IMR-90 (cell line): ENCODE results near the gene SLC25A52.

Experiments
- CTCF ChIP-seq: conservative IDR thresholded peaks from 2 replicates; pipeline ENCODE4 v1.5.1; 2012; ENCODE audit warnings: mild to moderate bottlenecking, low read depth, low read length, improper control_type of control experiment
- MAZ ChIP-seq: IDR thresholded peaks from 2 replicates; pipeline ENCODE4 v1.6.1; 2012; ENCODE audit warnings: low read depth, mild to moderate bottlenecking, low read length, improper control_type of control experiment, moderate library complexity, borderline replicate concordance
- MXI1 ChIP-seq: IDR thresholded peaks from 2 replicates; pipeline ENCODE4 v1.6.1; 2012; ENCODE audit warnings: low read depth, mild to moderate bottlenecking, low read length, moderate library complexity, borderline replicate concordance
- POLR2A ChIP-seq: IDR thresholded peaks from 2 replicates; pipeline ENCODE4 v1.6.1; 2012; ENCODE audit warnings: mild to moderate bottlenecking, low read depth, low read length
- TF ChIP-seq, protein P1 (sequence below): fragments of 150-350 bp; IDR thresholded peaks from 2 replicates; pipeline ENCODE4 v1.6.1; 2017; ENCODE audit warnings: mild to moderate bottlenecking, antibody characterized with exemption, low read length, low read depth

GRCh38 chr18:31778391-31778950, 17.8 kb upstream of the SLC25A52 start:
- no peak for TF ChIP-seq CTCF
- TF ChIP-seq POLR2A: no peak
- TF ChIP-seq MAZ: no peak
- TF ChIP-seq, protein P1, sequence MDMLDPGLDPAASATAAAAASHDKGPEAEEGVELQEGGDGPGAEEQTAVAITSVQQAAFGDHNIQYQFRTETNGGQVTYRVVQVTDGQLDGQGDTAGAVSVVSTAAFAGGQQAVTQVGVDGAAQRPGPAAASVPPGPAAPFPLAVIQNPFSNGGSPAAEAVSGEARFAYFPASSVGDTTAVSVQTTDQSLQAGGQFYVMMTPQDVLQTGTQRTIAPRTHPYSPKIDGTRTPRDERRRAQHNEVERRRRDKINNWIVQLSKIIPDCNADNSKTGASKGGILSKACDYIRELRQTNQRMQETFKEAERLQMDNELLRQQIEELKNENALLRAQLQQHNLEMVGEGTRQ: no peak
- no peak for TF ChIP-seq MXI1
